GM03348 (cell line): Measurements from ENCODE around the gene ATXN7L1.

Experiments used
- DNase-seq: peaks from one replicate; pipeline ENCODE4 v3.0.0; 2012; ENCODE audit warnings: low spot score

The ATXN7L1 gene

DNA sequence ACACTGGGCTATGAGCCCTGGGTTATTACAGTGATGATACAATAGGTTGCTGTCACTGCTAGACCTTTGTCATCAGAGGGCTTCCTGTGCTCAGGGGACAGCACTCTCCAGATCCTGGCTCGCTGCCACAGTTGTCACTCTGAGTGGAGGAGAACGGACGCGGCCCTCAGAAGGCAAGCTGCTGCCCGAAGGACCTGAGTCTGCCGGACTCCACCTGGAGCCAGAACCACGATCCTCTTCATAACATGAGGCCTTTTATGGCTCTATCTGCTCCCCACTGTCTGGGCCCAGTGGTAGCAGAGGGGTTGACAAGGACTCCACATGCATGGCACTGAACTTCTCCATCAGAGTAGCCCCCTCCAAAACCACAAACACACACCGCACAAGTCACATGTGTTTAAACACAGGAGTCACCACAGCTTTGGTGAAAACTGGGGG is 200.4 kb downstream of the ATXN7L1 start:
- no peak for DNase-seq

DNA sequence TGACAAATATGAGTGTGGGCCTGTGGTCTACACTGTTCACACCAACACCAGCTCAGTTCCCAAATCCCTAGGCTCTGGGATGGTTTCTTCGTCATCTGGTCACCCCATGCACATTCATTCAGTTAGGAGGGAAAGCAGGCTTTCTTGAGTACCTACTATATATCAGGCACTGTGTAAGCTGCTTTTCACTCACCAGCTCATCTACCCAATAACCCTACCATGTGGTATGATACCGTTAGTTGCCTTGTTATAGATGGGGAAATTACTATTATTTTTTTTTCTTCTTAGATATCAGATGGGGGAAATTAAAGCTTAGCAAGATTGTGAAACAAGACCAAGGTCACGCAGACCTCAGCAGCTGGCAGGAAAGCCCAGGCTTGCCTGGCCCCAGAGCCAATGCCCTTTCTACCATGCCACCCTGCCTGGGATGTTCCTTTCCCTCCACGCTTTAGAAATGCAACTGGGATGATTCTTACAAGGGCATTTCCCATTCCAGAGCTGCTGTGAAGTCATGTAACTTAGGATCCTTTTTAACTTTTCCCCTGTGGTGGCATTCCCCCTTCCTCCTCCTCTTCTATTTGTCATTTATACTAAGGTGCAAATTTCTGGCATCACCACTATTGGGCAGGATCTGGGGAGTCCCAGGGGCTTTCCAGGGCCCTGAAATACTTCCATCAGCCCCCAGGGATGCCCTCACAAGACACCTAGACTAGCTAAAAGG is 202.0 kb downstream of the ATXN7L1 start:
- DNase-seq = no peak

DNA sequence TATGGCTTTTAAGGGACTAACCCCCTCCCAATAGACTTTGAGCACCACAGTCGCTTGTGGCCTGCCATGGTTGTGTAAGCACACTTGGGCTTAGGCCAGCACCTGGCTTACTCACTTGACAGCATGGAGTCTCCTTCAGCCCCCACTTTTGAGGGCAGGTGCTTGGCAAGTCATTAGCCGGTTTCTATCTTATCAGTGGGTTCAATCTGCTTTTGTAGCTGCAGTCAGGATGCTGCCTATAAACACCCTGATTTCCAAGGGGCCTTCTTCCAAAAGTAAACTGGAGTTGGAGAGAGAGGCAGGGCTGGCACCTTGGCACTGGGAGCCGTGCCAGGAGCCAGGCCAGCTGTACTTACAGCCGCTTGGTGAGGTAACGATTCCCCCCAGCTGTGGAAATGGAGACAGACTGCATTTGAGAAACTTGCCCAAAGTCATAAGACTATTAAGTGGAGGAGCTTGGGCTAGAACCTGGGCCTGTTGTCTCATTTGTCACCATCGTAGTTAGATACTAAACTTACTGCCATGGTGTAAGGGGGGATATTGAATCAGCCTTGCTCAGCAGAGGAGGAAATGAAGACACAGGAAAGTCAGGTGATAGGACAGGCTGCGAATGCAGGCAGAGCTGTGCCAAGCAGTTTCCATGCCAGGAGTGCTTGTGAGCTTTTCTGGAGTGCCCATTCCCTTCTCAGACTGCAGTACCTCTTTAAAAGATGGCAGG is 202.9 kb downstream of the ATXN7L1 start:
- DNase-seq = no peak

DNA sequence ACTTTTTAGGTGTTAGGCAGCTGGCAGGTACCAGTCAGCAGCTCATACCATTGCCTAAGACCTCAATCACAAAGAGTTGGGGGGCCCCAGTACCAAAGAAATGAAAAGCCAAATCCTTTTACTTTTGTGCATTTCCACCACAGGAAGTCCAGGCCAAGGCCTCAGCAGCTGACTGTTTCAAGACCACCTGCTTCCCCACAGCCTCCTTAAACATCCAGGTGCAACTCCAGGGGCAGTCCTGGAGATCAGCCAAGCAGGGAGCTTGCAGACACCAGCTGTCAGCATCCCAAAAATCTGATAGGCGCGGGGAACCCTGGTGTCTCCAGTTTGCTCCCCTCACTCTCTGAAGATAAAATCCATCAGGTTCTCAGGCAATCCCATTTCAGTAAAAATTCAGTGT is 203.6 kb downstream of the ATXN7L1 start:
- DNase-seq = no peak

DNA sequence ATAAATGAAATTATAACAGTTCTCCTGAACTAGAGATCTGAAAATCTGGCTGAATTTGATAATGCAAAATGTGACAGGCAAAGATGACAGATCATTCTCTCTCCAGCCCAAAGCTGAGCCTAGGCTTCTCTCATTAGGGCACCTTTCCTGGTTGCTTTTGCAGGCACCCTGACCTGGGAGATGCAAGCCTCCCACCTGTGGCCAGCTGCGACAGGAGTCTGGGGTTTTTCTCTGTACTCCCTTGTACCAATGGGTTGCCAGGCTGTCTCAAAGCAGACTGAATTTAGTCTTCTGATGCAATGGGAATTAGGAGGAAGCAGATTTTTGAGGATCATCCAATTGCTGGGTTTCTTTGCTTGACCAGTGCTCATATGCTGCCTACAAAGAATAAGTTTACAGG is 210.1 kb downstream of the ATXN7L1 start:
- no peak for DNase-seq

DNA sequence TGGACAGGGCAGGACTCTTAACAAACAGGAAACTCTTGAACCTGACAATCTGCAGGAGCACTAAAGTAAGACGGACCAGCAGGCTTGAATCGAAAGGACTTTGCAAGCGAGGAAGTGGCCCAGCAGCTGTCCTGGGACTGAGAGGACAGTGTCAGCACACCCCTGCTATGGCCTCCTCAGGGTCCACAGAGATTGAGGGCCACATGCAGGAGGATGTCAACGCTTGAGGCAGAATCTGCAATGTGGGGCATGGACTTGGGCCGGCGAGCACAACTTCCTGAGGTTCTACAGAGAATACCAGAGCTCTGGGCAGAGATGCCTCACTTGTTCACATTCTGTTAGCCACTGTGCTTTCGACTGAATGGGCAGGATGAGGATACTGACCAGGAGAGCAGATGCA is 210.7 kb downstream of the ATXN7L1 start:
- DNase-seq = no peak

DNA sequence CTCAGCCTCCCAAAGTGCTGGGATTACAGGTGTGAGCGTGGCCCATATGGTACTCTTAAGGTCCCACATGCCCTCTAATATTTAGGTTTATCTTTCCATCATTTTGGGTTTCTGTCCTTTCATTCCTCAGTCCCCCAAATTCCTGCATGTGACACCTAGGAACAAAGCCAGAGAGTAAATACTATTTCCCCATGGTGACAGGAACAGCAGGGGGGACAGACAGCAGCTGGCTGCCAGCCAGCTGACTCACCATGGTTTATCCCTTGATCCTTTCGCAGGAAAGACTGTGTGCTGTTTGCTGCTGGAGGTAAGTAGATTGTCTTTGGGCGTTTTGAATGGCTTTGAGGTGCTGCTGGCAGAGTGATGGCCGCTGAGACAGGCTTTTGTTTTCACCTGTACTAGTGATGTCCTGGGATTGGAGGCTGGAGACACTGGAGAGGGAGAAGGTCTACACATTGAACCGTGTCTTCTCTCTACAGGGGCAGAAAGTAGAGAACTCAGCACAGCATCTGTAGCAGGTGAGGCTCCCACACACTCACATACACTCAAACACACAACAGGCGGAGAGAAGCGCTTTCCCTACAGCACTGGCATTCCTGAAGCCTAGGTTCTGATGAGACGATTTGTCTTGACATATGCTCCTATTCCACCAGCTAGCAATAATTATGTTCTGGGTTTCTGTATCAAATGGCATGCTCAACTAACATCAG is 211.4 kb downstream of the ATXN7L1 start:
- DNase-seq = no peak

DNA sequence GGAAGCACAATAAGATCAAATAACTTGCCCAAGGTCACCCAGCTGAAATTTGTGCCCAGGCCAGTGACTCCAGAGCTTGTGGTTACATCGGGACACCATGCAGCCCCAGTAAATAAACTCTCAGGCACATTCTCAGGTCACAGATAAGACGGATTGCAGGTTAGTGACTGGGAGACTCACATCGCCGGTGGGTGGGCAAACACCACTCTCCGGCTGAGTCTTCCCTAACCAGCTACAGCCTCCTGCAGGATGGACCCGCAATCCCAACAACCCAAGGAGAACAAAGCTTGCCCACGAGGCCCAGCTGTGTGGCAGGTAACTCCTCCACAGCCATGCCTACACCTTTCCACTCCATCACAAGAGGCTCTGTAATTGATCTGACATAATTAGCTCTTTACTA is 213.4 kb downstream of the ATXN7L1 start:
- no peak for DNase-seq

DNA sequence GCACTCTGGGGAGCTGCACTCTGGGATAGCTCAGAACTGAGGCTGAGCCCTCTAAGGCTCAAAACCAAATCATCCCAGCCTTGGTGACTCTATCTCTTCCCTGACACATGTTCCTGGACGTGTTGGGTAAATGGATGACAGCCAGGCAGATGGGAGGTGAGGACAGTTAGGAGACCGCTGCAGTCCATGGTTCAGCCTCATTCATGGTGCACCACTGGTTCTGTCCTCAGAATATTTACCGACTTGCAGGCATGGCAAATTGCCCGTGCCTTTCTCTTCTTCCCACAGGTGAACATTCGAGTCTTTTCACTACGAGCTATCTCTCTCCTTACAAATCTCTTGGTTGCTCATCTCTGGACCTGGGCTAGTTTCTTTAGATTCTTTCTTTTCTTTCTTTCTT is 214.8 kb downstream of the ATXN7L1 start:
- no peak for DNase-seq

DNA sequence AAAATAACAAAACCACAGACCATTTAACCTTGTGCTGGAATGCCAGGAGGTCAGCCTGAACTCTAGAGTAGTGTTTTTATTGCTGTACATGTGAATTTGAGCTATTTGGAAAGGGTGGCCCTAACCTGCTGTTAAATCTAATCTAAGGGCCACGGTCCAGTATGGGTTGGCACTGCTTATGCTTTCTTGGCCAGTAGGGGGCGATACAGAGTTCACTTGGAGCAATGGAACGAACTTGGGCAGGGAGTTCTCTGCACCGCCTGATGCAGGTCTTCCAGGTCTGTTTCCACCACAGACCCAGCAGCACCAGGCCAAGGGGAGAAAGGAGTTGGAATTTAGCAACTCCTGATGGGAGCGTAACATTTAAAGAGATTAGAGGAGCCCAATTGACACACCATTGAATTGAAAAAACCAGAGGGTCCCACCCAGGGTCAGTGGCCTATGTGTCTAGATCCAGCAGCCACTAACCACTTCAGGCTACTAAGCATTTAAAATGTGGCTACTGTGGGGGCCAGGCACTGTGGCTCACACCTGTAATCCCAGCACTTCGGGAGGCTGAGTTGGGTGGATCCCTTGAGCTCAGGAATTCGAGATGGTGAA is 219.4 kb downstream of the ATXN7L1 start:
- DNase-seq = peak; percentile 55

DNA sequence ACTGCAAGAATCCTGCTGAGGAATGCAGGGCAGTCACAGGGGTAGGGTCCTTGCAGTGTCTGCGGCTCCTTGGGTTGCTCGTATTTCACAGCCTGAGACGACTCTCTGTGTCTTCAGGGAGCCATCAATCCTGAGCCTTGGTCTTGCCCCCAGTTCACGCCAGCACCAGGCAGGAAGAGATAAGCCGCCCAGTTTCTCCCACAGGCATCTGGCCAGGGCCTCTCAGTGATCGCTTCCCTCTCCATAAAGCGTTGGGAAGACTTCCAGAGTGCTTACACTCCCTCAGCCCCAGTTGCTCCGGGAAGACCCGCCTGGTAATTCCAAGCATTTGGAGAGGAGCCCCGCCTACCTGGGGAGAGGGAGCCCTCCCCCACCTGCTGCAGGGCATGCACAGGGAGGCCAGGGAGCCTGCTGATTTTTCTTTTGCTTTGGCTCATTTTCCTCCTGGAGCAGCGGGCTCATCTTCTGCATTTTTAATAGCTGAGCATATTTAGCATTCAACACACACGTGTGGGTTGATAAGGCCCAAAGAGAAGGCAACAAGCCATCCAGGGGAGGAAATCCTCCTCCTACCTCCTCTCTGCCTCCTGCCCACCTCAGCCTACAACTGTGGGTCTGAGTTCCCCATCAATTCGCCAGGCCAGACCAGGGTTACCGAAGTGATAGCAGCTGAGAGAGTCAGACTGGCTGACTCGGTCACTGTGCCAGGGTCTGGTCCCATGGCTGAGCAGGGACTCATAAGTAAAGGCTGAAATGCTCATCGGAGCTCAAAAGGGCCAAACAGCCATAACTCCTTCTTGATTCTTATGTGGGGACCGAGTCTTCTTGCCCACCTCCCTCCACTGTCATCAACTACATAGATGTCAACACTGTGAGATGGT is 220.7 kb downstream of the ATXN7L1 start:
- DNase-seq = no peak

DNA sequence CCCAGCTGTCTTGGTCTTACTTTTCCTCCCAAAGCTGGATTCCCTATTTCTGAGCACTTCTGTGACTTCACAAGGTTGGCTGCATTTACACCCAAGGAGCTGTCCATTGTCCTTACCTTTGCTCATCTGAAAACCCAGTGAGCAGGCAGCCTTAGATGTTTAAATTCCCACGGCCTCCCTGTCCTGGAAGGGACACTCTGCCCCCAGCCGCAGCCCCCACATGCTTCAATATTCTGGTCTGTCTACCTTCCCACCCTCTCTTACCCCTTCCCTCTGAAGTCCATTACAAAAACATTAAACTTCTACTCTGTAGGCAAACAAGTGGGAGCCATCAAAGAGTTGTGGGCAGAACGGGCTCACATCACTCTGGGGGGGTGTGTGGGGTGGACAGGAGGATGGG is 221.3 kb downstream of the ATXN7L1 start:
- peak; percentile 31 for DNase-seq

DNA sequence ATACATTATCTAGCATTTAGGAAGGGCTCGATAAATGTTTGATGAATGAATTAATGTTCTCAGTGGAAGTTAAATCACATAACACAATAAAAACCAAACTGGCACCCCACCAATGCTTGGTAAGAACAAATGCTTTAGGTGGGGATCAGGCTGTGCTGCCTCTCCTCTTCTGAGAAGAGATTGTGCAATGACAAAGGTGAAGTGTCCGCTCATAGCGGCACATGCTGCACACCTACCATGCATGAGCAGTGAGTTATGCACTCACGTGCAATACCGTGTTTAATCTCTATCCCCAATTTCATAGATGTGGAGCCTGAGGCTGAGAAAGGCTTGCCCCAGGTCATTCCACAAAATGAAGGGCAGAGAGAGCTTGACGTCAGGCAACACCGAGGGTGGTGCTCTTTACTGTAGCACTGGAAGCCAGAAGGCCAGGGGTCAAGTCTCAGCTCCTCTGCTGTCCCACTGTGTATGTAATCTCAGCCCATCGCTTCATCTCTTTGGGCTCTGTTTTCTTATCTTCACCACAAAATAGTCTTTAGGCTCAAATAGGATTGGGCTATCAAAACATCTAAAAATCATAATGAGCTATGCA is 222.2 kb downstream of the ATXN7L1 start:
- DNase-seq = no peak

DNA sequence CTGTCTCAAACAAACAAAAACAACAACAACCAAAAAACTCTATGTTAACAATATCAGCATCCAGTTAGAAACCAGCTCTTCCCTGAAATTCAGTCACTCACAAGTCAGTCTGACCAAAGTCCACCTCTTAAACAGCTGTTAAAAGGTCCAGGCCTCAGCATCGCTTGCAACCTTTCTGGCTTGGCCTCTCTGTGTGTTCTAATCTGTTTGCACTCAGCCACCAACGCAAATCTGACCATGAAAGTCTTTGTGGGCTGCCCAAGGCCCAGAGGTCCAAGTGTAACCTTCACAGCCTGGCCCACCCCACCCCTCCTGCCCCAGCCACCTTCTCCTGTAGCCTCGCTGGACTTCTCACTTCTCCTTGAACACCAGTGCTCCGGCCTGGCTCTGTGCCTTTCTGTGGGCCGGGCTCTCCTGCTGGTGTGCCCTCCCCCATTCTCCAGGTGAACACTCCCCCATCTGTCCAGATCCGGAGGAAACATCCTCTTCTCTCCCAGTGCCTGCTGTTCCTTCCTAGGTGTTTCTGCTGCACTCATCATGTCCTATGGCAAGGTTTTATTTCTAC is 222.9 kb downstream of the ATXN7L1 start:
- DNase-seq = no peak

DNA sequence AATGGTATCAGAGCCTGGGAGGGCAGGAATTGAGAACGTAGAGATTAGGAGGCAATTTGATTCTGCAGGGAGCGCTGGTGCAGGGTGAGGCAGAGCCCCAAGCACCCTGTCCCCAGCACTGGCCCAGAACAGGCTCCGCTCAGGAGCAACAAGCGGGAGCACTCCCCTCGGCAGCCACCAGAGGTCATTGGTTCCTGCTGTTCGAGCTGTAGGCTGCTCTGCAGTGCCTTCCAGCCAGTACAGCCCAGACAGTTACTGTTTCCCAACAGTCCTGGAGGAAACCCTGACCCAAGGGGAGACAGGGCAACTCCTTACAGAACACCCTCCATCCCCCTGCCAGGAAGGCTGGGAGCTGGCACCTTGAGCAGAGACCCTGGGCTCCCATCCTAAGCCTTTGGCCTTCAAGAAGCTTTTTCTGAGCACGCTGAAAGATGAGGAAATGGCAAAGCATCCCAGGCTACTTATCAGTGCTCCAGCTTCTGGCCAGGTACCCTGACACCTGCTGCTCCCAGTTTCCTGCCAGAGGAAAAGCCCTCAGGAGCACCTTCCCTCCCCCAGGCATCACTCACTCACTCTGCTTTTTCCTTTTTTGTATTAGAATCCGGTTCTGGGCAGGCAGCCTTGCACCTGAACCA is 223.9 kb downstream of the ATXN7L1 start:
- peak; percentile 94 for DNase-seq

DNA sequence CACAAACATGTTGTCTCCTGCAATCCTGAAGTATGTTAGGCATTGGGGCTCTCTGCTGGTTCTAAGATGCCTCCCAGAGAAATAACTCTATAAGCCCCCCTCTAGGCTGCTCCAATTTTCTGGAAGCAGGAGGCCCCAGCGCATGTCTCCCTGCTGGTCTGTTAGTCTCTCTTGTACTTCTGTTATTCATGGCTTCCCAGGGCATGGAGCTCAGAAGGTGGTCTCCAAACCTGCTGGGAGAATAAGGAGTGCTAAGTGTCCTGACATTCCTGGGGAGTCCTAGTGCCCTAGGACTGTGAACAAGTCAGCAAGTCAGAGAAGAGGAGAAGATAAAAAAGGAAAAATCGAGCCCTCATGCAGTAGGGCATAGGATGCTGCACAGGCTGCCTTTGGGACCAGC is 224.6 kb downstream of the ATXN7L1 start:
- DNase-seq = no peak

DNA sequence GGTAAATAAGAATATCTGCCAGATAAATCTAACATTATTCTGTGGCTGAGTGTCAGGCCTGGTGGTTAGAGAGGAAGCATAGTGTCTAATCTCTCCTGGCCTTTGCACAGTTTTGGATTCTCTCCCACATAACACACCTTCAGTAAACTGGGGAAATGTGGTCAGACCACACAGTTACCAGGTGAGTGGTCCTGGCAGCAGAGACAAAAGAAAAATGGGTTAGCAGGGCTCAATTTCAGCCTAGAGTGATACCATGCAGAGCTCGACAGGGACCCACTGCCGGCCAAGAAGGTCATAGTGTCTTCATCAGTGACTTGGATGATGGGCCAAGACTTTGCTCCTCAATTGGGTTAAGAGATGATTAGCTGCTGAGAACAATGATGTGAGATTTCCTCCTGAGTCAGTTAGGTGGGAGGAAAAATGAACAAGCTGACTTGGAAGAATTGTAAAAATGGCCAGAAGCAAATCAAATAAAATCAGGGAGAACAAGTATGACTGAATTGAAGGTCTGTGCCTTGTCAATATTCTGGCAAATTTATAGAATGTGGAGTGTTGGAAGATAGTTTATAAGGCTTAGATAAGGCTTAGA is 225.9 kb downstream of the ATXN7L1 start:
- DNase-seq = no peak

DNA sequence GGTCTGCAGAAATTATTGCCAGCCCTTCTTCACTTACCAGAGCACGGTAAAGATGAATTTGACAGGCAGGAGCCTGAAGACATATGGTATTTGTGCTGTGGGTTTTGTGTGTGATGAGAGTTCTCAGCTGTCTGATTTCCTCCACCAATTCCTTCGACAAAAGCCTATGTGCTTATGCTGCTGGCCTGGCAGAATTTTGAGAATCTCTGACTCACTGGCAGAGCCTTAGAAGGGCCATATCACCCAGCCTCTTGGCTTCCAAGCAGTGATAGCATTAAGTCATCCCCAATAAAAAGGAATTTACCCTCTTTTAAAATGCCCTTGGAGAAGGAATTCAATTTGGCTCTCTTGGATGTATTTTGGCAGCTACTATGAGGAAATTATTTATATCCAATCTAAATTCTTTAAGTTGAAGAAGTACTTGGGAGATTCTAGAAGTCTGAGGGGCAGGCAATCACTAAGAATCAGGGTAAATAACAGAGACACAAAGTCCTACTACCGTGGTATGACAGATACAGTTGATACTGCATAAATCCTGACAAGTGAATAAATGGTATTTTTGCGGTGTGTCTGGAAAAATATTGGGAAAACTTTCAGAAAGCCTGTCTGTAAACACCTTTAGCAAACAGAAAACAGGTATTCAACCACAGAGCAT is 226.5 kb downstream of the ATXN7L1 start:
- DNase-seq = peak; percentile 81

DNA sequence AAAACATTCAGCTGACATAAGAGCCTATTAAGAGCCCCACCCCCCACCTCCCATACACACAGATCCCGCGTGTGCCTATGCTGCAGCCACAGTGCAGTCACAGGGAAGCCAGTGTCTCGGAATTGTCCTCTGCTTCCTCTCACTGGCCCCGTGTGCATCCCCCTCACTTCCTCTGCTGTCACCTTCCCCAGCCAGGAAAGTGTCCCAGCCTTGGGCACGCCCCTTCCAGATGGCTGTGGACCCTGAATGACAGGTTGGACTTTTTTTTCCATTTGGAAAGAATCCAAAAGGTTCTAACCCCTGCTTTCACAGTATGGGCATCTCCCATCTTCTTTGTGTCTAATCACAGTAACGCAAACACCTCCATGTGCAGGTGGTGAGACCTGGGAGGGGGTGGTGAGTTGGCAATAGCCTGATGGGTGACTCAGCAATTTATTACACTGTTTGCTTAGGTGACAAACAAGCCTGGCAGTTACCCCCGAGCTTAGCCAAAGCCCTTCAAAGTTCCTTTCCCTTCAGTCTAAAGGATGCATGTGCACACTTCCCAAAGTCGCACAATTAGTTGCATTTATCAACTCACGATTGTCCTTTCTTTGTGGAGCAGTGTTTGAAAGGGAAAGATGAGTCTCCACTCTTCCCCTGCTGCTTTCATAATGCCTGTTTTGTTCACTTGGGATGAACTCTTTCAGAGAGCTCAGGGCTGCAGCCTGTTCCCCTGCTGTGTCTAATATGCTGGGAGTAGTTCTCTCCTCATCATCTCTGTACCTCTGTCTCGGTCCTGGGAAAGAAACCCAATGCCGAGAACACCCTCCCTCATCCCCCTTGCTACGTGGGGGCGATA is 227.6 kb downstream of the ATXN7L1 start:
- no peak for DNase-seq
